ENCODE measurements around the gene C10orf95.

DNA sequence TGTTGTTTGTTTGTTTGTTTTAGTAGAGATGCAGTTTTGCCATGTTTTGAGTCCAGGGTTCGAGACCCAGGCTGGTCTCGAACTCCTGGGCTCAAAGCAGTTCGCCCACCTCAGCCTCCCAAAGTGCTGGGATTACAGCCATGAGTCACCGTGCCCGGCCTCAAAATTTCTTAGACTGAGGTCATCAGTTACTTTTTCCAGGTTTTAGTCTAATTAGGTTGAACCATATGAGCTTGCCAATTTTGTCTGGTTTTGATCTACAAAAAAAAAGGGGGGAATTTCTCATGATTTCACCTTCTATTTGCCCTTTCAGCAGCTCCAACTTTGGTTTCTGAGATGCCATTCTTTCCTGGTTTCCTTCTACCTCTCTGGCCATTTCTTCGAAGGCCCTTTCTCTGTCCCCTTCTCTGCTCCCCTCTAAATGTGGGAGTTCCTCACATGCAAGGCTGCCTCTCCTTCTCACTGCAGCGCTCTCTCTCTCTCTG, 24.5 kb downstream of the C10orf95 start:
- TF ChIP-seq CTCF (IDR thresholded peaks at IDR 0.05) (no peak), EZH2 (IDR thresholded peaks at IDR 0.05) (no peak)

Measured in neural progenitor cell (in vitro differentiated cells).